ENCODE measurements around the gene BMP8B. TPM values are rescaled to one million over a fixed set of nuclear protein-coding genes. Genes with fewer than 3 reads are reported as not detected.
A peak's percentile ranks its signal among the peaks of the same experiment; 100 is the strongest.
"Not testable (repeated sequence)": the region's sequence is repeated elsewhere in the genome, so short reads cannot be mapped to it uniquely, and the experiment has no call there.

The BMP8B gene, protein sequence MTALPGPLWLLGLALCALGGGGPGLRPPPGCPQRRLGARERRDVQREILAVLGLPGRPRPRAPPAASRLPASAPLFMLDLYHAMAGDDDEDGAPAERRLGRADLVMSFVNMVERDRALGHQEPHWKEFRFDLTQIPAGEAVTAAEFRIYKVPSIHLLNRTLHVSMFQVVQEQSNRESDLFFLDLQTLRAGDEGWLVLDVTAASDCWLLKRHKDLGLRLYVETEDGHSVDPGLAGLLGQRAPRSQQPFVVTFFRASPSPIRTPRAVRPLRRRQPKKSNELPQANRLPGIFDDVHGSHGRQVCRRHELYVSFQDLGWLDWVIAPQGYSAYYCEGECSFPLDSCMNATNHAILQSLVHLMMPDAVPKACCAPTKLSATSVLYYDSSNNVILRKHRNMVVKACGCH
- 1 to 10 TPM; 1.4 to 4.0 (median 2.7) TPM for polyA plus RNA-seq (ENCODE audit: insufficient read length in 4 of 4)

DNA sequence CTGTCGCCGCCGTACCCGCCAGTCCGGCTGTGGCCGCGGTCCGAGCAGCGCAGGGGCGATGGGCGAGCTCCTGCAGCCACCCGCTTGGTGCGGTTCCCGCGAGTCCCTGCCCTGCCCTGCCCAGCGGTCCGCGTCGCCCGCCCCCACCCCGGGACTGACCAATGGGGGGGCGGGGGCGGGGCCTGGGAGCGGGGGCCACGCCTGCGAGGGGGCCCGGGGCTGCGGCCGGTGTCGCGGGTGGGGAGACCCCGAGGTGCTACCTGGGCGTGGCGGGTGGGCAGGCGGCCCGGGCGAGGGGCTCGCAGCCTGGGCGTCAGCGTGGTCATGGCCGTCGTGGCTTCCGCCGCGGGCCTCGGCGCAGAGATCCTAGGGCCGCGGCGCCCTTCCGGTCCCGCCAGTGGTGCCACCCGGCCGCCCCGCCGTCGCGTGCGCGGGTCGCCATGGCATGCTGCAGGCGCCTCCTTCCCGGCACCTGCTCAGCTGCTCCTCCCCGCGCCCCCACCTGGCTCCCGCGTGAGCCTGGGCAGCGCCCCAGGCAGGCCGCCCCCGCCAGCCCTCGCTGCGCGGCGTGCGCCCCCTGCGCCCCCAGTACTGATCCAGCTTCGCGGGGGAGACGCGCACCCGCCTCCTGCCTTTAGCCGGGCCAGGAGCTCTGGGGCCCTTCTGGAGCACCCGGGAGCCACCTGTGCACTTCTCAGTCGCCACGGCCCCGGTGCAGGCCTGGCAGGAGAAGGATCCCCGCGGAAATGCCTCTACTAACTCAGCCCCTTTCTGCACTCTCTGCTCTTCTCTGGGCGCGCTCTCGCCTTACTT lies at the start of gene BMP8B:
Gene BMP8B (minus strand): TSS at position 108 of the 813 bp plus-strand sequence. CDS start 380 bp downstream, outside the sequence.
- DNase-seq (ENCODE audit: low read depth in 4 of 4, low spot score in 2 of 4) = no peak

DNA sequence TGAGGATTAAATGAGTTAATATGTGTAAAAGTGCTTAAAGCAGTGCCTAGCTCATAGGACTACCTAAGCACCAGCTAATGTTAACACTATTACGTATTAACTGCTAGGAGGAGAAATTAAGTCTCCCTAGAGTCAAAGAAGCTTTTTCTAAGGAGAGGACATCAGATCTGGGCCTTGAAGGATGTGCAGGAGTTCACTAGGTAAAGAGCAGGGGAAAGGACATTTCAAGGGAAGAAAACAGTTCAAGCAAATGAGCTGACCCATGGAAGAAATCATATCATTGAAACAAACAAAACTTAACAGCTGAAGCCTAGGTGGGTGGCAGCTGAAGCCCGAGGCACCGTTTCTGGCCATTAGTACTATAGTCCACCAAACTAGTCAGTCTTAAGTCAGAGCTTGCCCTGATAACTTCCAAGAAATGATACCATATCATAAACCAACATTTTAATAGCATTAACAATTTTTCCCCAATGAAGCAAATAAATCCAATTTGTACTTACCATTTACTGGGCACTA lies 48.0 kb upstream of the BMP8B start:
- DNase-seq (ENCODE audit: low read depth in 4 of 4, low spot score in 2 of 4) = no peak

DNA sequence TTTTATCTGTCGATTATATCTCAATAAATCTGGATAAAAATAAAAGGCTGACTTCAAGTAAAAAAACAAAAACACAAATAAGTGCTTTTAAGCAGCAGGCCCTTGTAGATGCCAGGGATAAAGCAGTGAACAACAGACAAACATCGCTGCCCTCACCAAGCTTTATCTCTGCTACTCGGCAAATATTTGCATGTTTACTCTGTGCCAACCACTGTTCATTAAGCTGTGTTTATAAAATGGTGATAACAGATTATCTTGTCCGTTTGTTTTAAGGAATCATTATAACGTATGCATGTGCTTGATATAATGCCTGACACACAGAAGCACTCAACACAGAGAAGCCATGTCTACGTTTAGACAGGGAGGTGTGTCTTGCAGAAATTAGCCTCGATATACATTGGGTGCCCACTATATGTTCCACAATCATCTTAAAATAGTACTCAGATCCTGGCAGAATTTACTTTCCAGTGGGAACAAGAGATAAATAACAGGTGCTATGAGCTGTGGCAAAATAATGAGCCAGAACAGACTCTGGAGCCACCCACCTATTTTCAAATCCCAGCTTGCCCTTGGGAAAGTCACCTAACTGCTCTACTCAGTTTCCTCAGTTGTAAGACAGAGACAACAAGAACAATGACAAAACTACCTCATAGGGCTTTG lies 47.4 kb upstream of the BMP8B start:
- no peak for DNase-seq (ENCODE audit: low read depth in 4 of 4, low spot score in 2 of 4)

DNA sequence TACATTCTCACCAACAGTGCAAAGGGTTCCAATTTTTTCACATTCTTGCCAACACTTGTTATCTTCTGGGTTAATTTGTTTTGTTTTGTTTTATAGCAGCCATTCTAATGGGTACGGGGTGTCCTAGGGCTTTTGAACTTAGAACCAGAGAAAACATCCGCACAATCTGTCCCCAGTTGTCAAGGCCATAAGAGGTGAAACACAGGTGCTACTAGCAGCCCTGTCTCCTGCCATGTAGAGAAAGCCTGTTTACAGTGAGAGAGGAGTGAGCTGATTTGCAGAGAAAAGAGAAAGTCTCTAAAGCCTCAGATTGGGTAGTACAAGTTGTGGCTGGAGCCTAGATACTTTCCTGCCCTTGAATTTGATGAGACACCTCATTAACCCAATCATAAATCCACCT lies 46.4 kb upstream of the BMP8B start:
- no peak for DNase-seq (ENCODE audit: low read depth in 4 of 4, low spot score in 2 of 4)

DNA sequence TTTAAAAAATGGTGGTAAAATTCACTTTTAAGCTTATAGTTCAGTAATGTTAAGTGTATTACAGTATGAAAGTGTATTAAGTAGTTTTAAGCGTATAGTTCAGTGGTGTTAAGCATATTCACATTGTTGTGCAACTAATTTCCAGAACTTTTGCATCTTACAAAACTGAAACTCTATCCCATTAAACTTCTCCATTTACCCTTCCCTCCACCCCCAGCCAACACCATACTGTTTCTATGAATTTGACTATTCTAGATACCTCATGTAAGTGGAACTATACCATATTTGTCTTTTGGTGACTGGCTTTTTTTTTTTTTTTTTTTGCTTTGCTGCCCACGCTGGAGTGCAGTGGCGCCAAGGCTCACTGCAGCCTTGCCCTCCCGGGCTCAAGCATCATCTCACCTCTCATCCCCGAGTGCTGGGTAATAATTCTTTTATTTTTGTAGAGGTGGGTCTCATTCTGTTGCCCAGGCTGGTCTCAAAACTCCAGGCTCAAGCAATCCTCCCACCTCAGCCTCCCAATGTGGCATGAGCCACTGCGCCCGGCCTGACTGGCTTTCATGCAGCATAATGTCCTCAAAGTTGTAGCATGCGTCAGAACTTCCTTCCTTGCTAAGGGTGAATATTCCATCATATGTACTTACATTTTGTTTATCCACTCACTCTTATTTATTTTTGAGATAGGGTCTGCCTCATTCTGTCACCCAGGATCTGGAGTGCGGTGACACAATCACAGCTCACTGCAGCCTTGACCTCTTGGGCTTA lies 45.1 kb upstream of the BMP8B start:
- no peak for DNase-seq (ENCODE audit: low read depth in 4 of 4, low spot score in 2 of 4)

DNA sequence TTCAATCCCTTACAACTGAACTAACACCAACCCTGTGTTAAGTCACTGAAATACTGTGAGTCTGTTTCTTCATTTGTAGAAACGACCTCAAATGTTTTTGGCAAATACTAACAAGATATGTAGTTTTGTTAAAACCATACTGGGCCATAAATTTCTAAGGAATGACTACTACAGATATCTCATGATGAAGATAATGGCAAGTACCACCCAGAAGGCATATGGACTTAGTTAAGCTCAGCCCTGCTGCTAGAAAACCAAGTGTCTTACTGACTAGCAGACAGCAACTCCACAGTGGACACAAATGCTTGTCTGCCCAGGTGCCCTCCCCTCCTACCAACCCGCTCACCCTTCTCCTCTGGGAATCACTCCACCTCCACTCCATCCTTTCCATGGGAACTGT lies 44.5 kb upstream of the BMP8B start:
- no peak for DNase-seq (ENCODE audit: low read depth in 4 of 4, low spot score in 2 of 4)

DNA sequence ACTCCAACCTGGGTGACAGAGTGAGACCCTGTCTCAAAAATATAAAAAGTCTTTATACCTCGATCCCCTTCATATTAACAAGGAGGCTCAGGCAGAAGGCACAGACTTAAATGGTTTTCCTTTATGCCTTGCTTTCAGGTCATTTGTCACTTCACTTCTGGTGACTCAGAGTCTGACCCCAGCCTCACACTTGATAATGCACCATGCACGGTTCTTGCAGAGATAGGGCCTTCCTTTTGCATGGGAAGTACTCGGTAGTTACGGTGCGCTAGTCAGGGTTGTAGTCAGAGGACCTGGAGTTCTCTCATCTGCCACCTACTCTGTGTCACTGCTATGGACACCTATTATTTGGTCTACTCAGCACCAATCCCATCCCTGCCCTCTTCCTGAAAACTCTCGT lies 43.6 kb upstream of the BMP8B start:
- no peak for DNase-seq (ENCODE audit: low read depth in 4 of 4, low spot score in 2 of 4)

DNA sequence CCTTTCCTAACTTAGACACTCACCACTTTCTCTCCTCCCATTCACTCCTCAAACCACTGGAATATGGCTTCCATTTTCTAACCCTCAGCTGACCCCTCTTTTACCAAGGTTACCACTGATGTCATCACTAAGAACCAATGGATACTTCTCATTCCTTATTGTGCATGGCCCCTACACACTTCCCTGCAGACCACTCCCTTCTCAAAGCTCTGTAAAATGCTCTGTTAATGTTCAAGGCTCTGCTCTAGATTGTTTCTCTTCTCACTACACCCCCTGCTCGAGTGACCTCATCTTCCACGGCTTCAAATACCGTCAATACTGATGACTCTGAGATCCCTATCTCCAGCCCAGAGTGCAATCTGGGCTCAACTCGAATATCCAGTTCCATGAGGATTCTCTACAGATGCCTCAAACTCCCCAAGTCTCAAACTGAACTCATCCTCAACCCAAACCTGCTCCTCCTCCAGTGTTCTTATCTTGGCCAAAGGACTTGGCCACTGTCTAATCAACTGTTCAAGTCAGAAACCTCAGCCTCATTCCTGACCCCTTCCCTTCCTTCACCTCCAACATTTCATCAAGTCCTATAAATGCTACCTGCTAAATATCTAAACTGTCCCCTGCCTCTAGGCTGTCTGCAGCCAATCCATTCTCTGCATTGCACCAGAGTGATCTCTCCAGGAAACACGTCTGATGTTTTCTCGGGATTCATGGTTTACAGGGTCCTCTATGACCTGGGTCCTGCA lies 41.3 kb upstream of the BMP8B start:
- DNase-seq (ENCODE audit: low read depth in 4 of 4, low spot score in 2 of 4) = no peak

DNA sequence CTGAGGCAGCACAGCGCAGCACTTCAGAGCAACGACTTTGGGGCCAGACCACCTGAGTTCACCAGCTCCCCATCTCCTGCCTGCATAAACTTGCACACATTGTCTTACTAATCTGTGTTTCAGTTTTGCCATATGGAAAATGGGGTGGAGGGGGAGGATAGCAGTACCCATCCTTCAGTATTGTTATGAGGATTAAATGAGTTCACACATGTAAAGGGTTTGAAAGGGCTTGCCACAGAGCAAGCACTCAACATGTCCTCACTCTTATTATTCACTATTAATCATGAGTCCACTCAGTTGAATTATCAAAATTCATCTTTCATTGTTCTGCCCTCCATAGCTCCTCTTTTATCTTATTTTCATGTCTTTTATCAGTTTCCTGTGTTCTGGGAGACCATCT lies 40.1 kb upstream of the BMP8B start:
- DNase-seq (ENCODE audit: low read depth in 4 of 4, low spot score in 2 of 4) = no peak

DNA sequence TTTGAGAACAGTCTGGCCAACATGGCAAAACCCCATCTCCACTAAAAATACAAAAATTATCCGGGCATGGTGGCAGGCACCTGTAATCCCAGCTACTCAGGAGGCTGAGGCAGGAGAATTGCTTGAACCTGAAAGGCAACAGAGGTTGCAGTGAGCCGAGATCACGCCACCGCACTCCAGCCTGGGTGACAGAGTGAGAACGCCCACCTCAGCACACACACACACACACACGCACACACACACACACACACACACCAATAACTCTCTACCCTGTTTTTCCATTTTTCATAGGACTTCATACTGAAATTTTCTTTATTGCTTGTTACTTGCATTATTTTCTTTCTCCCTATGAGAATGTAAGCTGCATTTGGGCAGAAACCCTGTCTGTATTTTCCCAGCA lies 39.6 kb upstream of the BMP8B start:
- DNase-seq (ENCODE audit: low read depth in 4 of 4, low spot score in 2 of 4) = not testable (repeated sequence)

DNA sequence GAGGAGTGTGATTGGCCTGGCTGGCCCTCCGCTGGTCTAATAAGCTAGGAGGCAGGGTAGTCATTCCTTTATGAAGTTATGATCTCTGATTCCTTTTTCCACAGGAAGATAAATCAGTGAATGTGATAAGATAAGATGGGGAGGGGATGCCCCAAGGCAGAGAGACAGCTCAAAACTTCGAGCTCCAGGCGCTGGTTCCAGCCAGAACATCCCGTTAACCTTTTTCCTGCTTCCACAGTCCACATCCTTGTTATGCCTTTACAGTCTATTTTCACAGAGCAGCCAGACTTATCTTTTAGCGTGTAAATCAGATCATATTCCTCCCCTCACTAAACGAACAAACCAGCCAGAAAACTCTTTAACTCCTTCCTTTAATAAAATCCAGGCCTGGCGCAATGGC lies 38.5 kb upstream of the BMP8B start:
- no peak for DNase-seq (ENCODE audit: low read depth in 4 of 4, low spot score in 2 of 4)

DNA sequence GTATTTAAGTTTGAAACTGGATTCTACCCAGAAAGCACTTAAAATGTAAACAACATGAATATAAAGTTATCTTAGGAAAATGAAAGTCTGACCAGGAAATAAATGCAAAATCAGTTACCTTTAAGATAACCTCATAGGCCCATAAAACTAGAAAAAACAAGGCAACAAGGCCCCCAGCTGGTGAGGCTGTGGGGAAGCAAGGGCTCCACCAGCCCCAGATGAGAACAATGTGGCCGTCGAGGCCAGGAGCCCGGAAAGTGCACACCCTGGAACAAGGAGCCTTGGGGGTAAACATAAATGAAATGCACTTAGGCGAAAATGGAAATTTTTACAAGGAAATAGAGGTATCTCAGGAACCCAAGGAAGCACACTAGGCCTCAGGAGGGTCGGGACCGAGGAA lies 37.9 kb upstream of the BMP8B start:
- DNase-seq (ENCODE audit: low read depth in 4 of 4, low spot score in 2 of 4) = no peak

DNA sequence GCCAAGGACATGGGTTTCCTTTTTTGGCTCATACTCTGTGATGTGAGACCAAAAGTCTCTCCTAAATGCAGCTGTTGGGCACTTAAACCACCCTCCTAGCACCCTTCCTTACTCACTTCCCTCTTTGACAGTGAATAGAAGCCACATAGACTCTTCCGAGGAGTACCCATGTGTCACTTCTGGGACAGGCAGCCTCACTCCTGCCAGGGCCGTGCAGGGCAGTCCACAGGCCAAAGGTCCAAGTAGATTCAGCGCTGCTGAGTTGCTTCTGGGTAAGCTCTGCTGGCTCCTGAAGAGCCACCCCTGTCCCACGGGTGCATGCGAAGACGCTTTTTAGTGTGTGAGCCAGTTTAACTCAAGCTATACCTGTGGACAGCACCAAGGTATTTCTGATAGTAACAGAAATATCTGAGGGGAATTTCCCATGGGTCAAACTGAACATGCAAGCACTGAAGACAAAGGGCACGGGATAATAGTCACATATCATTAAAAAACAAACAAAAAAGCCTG lies 36.8 kb upstream of the BMP8B start:
- DNase-seq (ENCODE audit: low read depth in 4 of 4, low spot score in 2 of 4) = no peak

DNA sequence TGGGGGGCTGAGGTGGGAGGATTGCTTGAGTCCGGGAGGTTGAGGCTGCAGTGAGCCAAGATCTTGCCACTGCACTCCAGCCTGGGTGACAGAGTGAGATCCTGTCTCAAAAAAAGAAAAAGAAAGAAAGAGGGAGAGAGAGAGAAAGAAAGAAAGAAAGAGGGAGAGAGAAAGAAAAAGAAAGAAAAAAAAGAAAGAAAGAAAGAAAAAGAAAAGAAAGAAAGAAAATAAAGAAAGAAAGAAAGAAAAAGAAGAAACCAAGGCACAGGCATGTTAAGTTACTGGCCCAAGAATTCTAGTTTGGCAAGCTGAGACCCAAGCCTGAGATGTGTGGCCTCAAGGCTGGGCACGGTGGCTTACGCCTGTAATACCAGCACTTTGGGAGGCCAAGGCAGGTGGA lies 34.8 kb upstream of the BMP8B start:
- not testable (repeated sequence) for DNase-seq (ENCODE audit: low read depth in 4 of 4, low spot score in 2 of 4)

DNA sequence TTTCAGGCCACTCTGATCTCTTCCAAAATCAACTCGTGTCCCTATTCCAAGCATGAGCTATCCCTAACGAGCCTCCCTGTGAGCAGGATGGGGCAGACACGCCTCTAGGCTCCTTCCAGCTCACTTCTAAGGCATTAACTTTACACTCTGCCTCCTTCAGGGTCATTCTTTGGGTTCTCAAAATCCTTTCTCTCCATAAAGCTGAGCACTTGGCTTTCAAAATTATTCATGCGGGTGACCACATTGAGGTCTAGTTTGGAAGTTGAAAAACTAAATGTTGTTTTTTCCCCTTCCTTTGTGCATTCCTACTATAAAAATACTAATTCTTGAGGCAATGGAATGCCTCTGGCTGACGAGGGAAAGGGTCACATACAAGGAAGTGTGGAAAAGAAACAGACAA lies 33.5 kb upstream of the BMP8B start:
- no peak for DNase-seq (ENCODE audit: low read depth in 4 of 4, low spot score in 2 of 4)

DNA sequence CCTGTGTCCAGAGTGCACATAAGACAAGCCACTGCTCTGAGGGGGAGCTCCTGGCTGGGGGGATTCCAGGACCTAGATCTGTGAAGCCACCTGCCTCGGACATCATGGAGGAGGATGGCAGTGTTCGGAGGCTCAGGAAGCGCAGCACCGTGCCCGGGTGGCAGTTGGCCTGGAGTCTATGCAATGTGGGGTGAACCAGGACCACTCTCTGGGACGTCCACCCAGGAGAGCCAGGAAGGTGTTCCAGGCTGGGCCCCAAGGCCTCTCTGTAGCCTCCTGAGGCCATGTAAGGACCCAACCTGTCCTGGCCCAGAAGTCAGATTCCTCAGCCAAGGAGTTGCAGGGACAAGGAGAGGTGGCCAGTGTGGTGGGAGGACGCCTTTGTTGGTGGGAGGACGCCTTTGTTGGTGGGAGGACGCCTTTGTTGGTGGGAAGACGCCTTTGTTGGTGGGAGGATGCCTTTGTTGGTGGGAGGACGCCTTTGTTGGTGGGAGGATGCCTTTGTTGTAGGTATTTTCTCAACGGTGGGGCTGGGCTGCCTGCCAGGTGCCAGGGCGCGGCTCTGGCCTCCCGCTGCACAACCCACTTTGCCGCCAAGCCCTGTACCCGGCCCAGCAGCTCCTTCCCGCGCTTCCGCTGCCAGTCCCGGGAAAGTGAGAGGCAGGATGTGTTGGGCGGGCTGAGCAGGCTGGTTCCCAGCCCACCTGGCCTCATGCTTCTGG lies 30.6 kb upstream of the BMP8B start:
- no peak for DNase-seq (ENCODE audit: low read depth in 4 of 4, low spot score in 2 of 4)

DNA sequence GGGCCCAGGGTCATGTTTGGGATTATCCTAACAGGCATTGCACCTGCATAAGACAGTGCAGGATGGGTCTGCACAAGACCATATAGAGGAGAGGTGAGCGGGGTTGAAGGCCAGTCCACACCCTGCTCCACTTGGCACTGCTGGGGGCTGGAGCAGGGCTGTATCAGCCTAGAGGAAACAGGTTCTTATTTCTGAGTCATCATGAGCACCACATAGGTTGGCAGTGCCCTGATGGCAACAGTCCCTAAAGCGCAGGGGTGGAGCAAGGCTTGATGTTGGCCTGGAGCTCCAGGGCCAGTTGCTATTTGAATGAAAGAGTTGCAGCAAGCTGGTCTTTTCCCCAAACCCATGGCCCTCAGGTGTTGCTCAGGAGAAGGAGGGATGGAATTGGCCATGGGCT lies 29.8 kb upstream of the BMP8B start:
- DNase-seq (ENCODE audit: low read depth in 4 of 4, low spot score in 2 of 4) = no peak

DNA sequence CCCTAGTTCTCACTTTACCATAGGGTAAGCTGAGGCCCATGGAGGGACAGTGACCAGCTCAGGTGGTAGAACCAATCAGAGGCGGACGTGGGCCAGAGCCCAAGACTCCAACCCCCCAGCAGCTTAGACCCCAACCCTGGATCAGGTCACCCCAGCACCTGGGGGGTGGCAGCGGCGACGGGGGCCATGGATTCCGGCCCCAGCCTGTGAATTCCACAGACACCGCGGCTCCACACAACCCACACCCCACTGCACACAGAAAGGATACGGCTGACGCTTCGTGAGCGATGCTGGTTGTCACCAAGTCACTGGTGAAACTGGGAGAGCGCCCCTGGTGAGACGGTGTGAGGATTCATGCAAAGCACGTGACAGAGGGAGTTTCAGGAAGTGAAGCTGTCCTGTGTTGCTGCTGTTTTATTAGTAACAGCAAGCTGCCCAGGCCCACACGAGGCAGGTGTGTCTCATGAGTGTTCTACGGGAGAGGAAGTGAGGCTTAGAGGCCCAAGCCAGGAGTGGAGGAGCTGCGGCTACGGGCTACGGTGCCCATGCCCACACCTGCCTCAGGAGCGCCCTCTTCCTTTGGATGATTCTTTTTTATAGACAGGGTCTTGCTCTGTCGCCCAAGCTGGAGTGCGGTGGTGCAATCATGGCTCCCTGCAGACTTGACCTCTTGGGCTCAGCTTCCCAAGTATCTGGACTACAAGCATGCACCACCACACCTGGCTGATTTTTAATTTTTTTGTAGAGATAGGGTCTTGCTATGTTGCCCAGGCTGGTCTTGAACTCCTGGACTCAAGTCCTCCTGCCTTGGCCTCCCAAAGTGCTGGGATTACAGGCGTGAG lies 28.6 kb upstream of the BMP8B start:
- peak in 1 of 4 donors; percentile 11 for DNase-seq (ENCODE audit: low read depth in 4 of 4, low spot score in 2 of 4)

Measured in left renal cortex interstitium (tissue), 4 donors.